Neural cell (in vitro differentiated cells): ENCODE measurements around the gene CXADR. TPM values are rescaled to one million over a fixed set of nuclear protein-coding genes. Genes with fewer than 3 reads are reported as not detected.
"Not testable (repeated sequence)": the region's sequence is repeated elsewhere in the genome, so short reads cannot be mapped to it uniquely, and the experiment has no call there.

ENCODE experiments used
- H2AFZ ChIP-seq: fragments of 200-600, 300-800 bp; sonication (generic), shearing (Covaris generic); 2 replicates; pipeline ENCODE4 v1.6.0; 2014; ENCODE audit warnings: low read depth, mild to moderate bottlenecking, antibody characterized with exemption, low read length, moderate library complexity
- H3F3A ChIP-seq: fragments of 200-600 bp; shearing (Covaris generic); 2 replicates; pipeline ENCODE4 v1.6.1; 2016; ENCODE audit warnings: mild to moderate bottlenecking, moderate library complexity, mixed read lengths, antibody characterized with exemption, low read length; ENCODE audit not compliant: insufficient read depth, poor library complexity, severe bottlenecking
- H3K27ac ChIP-seq: fragments of 200-600, 300-800 bp; sonication (generic), shearing (Covaris generic); 2 replicates; pipeline ENCODE4 v1.5.1; 2014; ENCODE audit warnings: mild to moderate bottlenecking, low read length, moderate library complexity
- H3K27me3 ChIP-seq: fragments of 300-800, 200-600 bp; sonication (generic), shearing (Covaris generic); 2 replicates; pipeline ENCODE4 v1.6.0; 2014; ENCODE audit warnings: mild to moderate bottlenecking, low read depth, low read length, moderate library complexity; ENCODE audit not compliant: insufficient read depth
- H3K36me3 ChIP-seq: fragments of 300-800, 200-600 bp; sonication (generic), shearing (Covaris generic); 2 replicates; pipeline ENCODE4 v1.5.1; 2014; ENCODE audit warnings: mild to moderate bottlenecking, antibody characterized with exemption, low read length, moderate library complexity; ENCODE audit not compliant: insufficient read depth
- H3K4me2 ChIP-seq: fragments of 300-800, 200-600 bp; sonication (generic), shearing (Covaris generic); 2 replicates; pipeline ENCODE4 v1.6.0; 2014; ENCODE audit warnings: mild to moderate bottlenecking, low read length
- H3K4me3 ChIP-seq: fragments of 300-800, 200-600 bp; sonication (generic), shearing (Covaris generic); 2 replicates; pipeline ENCODE4 v1.5.1; 2014; ENCODE audit warnings: mild to moderate bottlenecking, low read length, moderate library complexity
- H3K79me2 ChIP-seq: fragments of 200-600 bp; shearing (Covaris generic); replicated peaks from 2 replicates; pipeline ENCODE4 v1.6.0; 2014; ENCODE audit warnings: mild to moderate bottlenecking, low read length, moderate library complexity; ENCODE audit not compliant: insufficient read depth
- H3K9ac ChIP-seq: fragments of 300-800, 200-600 bp; sonication (generic), shearing (Covaris generic); 2 replicates; pipeline ENCODE4 v1.6.1; 2016; ENCODE audit warnings: mild to moderate bottlenecking, low read length, mixed read lengths
- H3K9me2 ChIP-seq: fragments of 200-600 bp; shearing (Covaris generic); 2 replicates; pipeline ENCODE4 v1.6.1; 2016; ENCODE audit warnings: mild to moderate bottlenecking, low read length, mixed read lengths; ENCODE audit not compliant: insufficient read depth
- H3K9me3 ChIP-seq: fragments of 200-600, 300-800 bp; sonication (generic), shearing (Covaris generic); 2 replicates; pipeline ENCODE4 v1.6.1; 2016; ENCODE audit warnings: mild to moderate bottlenecking, mixed run types, low read length, moderate library complexity, mixed read lengths
- H4K20me1 ChIP-seq: fragments of 200-600 bp; shearing (Covaris generic); 2 replicates; pipeline ENCODE4 v1.6.1; 2016; ENCODE audit warnings: mild to moderate bottlenecking, mixed run types; ENCODE audit not compliant: insufficient read depth
- POLR2AphosphoS5 ChIP-seq: IDR thresholded peaks from 2 replicates; pipeline ENCODE4 v1.6.1; 2012
- RAD21 ChIP-seq: fragments of 450-650 bp; conservative IDR thresholded peaks from 2 replicates; pipeline ENCODE4 v1.6.1; 2014; ENCODE audit warnings: antibody characterized with exemption, mild to moderate bottlenecking, moderate library complexity
- SMC3 ChIP-seq: fragments of 450-650 bp; conservative IDR thresholded peaks from 2 replicates; pipeline ENCODE4 v1.6.1; 2014; ENCODE audit warnings: antibody characterized with exemption, mild to moderate bottlenecking, moderate library complexity; ENCODE audit not compliant: poor library complexity
- TAF1 ChIP-seq: IDR thresholded peaks from 2 replicates; pipeline ENCODE4 v1.6.1; 2012; ENCODE audit warnings: low read depth
- polyA plus RNA-seq: library from polyadenylated mRNA; depleted of rRNA; stranded (reverse); fragments of >200 nt; gene quantifications from 2 replicates; pipeline ENCODE4 v1.2.3, GENCODE V29; 2014
- TF ChIP-seq, protein P1 (sequence below): IDR thresholded peaks from 2 replicates; pipeline ENCODE4 v1.6.1; 2012; ENCODE audit warnings: borderline replicate concordance
- TF ChIP-seq, protein P2 (sequence below): fragments of 450-650 bp; IDR thresholded peaks from 2 replicates; pipeline ENCODE4 v1.5.1; 2014; ENCODE audit warnings: antibody characterized with exemption, mild to moderate bottlenecking, moderate library complexity; ENCODE audit not compliant: poor library complexity, severe bottlenecking

The CXADR gene
- polyA plus RNA-seq, 1 donor from 2014 or later: 175 TPM

DNA sequence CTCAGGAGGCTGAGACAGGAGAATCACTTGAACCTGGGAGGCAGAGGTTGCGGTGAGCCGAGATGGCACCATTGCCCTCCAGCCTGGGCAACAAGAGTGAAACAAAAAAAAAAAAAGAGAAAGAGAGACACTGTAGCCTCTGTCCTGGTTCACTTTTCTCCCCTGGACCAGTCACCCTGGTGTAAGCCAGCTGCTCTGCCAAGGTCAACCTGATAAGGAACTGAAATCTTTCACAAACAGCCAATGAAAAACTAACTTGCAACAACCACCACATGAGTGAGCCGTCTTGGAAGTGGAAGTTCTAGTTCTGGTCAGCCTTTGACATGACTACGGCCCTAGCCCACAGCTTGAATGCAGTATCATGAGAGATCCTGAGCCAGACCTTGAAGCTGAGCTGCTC, 36.8 kb upstream of the CXADR start:
- H3K27ac ChIP-seq: no peak overlapping the region

DNA sequence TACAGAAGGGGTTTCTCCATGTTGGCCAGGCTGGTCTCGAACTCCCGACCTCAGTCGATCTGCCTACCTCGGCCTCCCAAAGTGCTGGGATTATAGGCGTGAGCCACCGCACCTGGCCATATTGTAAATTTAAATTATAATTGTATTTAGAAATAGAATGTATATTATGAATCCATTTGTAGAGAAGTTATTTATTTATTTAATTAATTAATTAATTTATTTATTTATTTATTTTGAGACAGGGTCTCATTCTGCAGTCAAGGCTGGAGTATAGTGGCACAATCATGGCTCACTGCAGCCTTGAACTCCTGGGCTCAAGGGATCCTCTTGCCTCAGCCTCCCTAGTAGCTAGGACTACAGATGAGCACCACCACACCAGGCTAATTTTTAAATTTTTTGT, 34.7 kb upstream of the CXADR start:
- H3K36me3 ChIP-seq: not testable (repeated sequence)

More for the DNA sequence above, 36.8 kb upstream of the CXADR start:
- H4K20me1 ChIP-seq: no peaks in the 10 kb centered on the region
- no peaks in the 10 kb centered on the region for H3K36me3 ChIP-seq
- H3K9ac ChIP-seq: no peak overlapping the region
- H3K4me2 ChIP-seq: no peak overlapping the region
- no peaks in the 10 kb centered on the region for H3K79me2 ChIP-seq
- H3K27me3 ChIP-seq: no peaks in the 10 kb centered on the region
- TF ChIP-seq POLR2AphosphoS5: no peak
- no peak for TF ChIP-seq RAD21
- H2AFZ ChIP-seq: no peak overlapping the region
- no peak overlapping the region for H3K4me3 ChIP-seq
- H3K9me2 ChIP-seq: no peaks in the 10 kb centered on the region
- H3K9me3 ChIP-seq: no peaks in the 10 kb centered on the region
- no peaks in the 10 kb centered on the region for H3F3A ChIP-seq

DNA sequence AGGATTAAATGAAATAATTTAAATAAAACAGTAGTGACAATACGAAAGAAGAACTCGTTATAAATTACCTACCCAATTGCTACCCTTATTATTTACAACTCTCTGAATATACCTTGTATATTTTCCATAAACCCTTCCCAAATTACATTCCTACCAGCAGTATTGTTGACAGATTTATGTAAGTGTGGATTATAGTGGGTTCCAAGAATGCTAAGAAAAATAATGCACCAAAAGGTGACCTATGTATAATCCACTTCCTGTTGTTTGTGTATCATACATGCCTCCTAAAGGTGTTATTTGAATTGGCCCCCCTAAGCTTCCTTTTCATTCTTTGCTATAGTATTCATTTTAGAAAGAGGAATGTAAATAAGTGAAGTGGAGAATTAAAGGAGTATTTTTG, 33.2 kb upstream of the CXADR start:
- TF ChIP-seq TAF1 (no peak), POLR2AphosphoS5 (no peak), RAD21 (no peak), SMC3 (no peak)
- TF ChIP-seq, protein P1, sequence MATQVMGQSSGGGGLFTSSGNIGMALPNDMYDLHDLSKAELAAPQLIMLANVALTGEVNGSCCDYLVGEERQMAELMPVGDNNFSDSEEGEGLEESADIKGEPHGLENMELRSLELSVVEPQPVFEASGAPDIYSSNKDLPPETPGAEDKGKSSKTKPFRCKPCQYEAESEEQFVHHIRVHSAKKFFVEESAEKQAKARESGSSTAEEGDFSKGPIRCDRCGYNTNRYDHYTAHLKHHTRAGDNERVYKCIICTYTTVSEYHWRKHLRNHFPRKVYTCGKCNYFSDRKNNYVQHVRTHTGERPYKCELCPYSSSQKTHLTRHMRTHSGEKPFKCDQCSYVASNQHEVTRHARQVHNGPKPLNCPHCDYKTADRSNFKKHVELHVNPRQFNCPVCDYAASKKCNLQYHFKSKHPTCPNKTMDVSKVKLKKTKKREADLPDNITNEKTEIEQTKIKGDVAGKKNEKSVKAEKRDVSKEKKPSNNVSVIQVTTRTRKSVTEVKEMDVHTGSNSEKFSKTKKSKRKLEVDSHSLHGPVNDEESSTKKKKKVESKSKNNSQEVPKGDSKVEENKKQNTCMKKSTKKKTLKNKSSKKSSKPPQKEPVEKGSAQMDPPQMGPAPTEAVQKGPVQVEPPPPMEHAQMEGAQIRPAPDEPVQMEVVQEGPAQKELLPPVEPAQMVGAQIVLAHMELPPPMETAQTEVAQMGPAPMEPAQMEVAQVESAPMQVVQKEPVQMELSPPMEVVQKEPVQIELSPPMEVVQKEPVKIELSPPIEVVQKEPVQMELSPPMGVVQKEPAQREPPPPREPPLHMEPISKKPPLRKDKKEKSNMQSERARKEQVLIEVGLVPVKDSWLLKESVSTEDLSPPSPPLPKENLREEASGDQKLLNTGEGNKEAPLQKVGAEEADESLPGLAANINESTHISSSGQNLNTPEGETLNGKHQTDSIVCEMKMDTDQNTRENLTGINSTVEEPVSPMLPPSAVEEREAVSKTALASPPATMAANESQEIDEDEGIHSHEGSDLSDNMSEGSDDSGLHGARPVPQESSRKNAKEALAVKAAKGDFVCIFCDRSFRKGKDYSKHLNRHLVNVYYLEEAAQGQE: no peak
- TF ChIP-seq, protein P2, sequence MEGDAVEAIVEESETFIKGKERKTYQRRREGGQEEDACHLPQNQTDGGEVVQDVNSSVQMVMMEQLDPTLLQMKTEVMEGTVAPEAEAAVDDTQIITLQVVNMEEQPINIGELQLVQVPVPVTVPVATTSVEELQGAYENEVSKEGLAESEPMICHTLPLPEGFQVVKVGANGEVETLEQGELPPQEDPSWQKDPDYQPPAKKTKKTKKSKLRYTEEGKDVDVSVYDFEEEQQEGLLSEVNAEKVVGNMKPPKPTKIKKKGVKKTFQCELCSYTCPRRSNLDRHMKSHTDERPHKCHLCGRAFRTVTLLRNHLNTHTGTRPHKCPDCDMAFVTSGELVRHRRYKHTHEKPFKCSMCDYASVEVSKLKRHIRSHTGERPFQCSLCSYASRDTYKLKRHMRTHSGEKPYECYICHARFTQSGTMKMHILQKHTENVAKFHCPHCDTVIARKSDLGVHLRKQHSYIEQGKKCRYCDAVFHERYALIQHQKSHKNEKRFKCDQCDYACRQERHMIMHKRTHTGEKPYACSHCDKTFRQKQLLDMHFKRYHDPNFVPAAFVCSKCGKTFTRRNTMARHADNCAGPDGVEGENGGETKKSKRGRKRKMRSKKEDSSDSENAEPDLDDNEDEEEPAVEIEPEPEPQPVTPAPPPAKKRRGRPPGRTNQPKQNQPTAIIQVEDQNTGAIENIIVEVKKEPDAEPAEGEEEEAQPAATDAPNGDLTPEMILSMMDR: no peak
- Histone ChIP-seq H3K4me3 (no peak overlapping the region), H3K9ac (no peak overlapping the region), H4K20me1 (no peaks in the 10 kb centered on the region), H3K27ac (no peak overlapping the region), H3K4me2 (no peak overlapping the region), H3K36me3 (no peaks in the 10 kb centered on the region), H3K9me2 (no peaks in the 10 kb centered on the region), H3F3A (no peaks in the 10 kb centered on the region), H2AFZ (no peak overlapping the region), H3K27me3 (no peaks in the 10 kb centered on the region), H3K79me2 (no peaks in the 10 kb centered on the region), H3K9me3 (no peaks in the 10 kb centered on the region)

More for the DNA sequence above, 34.7 kb upstream of the CXADR start:
- not testable (repeated sequence) for H3K27me3 ChIP-seq, H3K9ac ChIP-seq, H3K4me3 ChIP-seq, H2AFZ ChIP-seq, H4K20me1 ChIP-seq, H3K9me2 ChIP-seq, H3K4me2 ChIP-seq, H3F3A ChIP-seq, H3K9me3 ChIP-seq, H3K27ac ChIP-seq, H3K79me2 ChIP-seq
